NCI-H345 treated with DMSO at 0.1 percent for 48 hours (cell line): Measurements from ENCODE around the gene AZIN2.
A peak's percentile ranks its signal among the peaks of the same experiment; 100 is the strongest.

Source experiments
- DNase-seq: peaks from one replicate; lab custom pipeline; 2025; ENCODE audit not compliant: unreplicated experiment; lab: John Stamatoyannopoulos, UW

The AZIN2 gene

DNA sequence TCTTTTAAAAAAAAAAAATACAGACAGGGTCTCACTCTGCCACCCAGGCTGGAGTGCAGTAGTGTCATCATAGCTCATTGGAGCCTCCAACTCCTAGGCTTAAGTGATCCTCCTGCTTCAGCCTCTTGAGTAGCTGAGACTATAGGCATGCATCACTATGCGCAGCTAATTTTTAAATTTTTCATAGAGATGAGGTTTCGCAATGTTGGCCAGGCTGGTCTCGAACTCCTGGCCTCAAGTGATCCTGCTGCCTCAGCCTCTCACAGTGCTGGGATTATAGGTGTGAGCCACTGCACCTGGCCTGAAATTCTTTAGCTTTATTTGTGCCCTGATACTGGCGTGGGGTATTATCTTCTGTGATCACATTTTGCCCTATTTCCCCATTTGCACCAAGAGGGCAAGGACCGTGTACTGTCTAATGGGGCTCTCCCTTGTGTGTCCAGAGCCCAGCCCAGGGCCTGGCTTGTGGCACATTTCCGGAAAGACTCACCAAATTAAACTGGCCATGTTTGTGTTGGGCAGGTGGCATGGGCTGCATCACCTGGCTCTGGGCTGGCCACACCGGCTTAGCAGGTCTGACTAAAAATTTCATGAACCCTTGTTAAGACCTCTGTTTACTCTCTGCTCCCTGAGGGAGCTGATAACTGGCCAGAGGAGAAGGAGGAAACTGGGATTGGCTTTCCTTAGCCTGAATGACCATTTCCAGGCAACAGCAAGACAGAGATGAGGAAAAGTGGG lies 68.7 kb downstream of the AZIN2 start:
- no peak for DNase-seq

DNA sequence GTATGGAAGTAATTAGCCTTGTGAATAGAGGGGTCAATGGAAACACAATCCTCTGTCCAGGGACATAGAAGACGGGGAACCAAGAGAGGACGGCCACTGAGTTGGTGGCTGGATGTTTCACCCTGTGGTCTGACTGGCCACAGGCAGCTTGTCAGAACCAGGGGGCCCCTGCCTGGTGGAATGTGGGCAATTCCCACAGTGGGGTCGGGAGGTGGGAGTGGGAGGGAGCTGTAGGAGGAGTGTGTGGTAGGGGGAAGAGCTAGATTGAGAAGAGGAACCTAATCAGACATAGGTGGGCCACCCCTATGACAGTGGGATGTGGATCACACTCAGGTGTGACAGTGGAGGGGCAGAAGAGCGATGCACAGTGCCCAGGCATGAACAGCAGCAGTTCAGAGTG lies 69.6 kb downstream of the AZIN2 start:
- no peak for DNase-seq

DNA sequence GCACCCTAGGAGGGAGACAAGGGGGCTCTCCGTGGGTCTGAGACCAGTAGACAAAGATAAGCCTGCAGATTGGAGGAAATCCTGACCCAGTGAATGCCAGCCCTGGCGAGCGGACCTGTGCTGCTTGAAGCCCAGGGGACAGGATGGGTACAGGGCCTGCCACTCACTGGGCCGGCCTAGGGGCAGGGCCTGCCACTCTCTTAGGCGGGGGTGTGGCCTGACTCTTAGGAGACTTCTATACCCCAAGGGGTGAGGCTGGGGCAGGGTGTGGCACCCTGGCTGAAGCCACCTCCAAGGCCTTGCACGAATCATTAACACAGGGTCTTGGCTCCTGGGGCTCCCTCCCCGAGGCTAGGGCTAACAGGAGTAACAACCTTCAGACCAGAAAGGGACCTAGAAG lies 70.2 kb downstream of the AZIN2 start:
- DNase-seq, result no peak

DNA sequence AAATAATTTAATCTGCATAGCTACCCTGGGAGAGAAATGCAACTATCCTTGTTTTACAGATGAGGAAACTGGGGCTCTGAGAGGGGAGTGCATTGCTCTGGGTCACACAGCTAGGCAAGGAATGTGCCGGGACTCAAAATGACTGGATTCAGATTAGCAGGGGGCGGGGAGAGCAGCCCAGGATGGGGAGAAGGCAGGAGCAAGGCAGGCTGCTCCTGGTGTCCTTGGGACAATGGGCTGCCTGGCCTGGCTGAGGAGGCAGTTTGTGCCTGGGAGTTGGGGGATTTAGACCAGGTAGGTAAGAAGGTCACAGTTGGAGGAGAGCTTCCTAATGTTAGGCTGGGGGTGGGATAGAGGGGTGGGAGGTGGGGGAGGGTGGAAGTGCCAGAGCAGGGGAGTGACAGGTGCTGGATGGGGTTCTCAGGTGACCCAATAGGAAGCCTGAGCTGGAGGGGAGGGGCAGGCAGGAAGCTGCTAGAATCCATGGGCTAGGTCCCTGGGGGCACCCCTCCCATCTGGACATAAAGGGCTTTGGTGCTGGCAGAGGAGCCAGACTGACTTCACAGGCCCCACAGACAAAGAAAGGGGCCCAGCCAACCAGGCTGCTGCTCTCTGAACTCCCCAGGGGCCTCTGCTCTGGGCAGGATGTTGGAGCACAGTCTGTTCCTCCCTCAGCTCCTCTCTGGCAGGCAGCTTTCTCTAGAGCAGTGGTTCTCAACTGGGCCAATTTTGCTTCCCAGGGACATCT lies 71.9 kb downstream of the AZIN2 start:
- DNase-seq, result peak; percentile 84

DNA sequence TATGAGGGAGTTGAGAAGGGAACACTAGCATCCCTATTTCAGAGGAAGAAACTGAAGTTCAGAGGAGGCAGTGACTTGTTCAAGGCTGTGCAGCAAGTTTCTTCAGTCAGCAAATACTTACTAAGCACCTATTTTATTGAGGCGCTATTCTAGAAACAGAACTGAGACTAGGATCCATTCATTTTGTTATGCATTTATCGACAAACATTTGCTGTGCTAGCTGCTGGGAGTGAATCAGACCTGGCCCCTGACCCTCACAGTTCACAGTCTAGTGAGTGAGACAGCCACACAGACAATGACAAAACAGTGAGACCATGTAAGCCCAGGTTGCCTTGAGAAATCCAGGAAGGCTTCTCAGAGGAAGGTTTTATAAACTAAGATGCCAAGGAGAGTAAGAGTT lies 72.7 kb downstream of the AZIN2 start:
- no peak for DNase-seq

DNA sequence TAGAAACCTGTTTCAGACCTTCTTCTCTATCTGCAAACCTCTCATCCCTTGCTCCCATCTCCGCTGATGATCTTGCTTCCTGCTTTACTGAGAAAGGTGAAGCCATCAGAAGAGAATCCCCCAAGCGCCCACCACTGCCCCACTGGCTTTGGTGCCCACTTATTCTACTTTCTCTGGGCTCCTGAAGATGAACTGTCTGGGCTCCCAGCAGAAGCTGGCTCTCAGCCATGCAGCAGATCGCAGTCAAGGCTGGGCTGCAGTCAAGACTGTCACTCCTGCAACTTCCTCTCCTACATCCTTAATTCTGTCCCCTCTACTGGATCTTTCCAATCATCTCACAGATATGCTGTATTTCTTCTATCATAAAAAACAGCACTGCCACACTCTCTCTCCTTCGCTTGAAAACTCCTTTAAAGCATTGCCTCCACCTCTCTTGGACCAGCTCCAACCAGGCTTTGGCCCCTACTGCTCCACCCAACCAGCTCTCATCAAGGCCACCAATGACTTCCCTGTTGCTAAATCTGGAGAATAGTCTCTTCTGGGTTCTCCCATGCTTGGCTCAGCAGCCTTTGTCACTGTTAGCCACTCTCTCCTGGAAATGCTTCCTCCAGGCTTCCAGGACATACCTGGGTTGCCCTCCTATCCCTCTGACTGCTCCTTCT lies 75.1 kb downstream of the AZIN2 start:
- DNase-seq, result no peak

DNA sequence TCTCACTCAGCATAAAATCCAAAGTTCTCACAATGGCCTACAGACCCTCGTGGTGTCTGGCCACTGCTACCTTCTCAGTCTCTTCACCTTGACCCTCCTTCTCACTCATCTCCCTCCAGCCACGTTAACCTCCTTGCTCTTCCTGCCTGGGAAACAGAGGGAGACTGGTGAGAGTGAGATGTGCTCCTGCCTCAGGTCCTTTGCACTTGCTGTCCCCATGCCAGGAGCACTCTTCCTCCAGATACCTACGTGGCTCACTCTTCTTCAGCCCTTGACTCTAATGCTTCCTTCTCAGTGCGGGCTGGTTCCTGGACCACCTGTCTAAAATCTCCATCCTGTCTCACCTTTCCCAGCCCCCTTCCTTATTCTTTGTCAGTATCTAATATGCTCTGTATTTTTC lies 76.2 kb downstream of the AZIN2 start:
- no peak for DNase-seq

DNA sequence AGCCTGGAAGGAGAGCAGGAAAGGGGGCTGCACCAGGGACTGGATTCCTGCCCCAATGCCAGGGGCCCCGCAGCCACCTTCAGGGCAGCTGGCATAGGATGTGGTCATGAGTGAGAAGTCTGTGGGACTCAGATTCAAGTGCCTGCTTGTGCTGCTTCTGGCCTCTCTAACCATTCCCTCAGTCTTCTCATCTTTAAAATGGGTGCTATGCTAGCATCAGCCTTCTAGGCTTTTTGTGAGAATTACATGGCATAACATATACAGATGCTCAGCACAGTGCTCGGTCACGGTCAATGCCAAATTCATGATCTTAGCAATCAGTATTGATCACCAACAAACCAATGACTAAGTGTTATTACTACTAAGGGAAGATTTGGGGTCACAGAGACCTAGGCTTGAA lies 77.4 kb downstream of the AZIN2 start:
- DNase-seq, result no peak

DNA sequence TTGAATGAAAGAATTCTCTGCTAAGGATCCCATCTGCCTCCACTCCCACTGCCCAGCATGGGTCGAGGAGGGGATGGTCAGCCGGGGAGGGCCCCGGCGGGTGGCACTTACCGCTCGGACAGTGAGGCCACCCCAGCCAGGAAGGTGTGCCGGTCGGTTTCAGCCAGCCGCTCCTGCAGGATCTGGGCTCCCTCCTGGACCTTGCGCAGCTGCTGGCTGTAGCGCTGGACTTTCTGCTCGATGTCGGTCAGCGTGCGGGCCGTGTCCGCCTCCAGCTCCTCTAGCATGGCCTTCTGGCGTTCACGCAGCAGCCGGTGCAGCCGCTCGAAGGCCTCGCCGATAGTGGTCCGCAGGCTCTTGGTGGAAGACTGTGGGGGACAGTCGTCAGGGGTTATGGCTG lies 78.6 kb downstream of the AZIN2 start:
- DNase-seq, result no peak

DNA sequence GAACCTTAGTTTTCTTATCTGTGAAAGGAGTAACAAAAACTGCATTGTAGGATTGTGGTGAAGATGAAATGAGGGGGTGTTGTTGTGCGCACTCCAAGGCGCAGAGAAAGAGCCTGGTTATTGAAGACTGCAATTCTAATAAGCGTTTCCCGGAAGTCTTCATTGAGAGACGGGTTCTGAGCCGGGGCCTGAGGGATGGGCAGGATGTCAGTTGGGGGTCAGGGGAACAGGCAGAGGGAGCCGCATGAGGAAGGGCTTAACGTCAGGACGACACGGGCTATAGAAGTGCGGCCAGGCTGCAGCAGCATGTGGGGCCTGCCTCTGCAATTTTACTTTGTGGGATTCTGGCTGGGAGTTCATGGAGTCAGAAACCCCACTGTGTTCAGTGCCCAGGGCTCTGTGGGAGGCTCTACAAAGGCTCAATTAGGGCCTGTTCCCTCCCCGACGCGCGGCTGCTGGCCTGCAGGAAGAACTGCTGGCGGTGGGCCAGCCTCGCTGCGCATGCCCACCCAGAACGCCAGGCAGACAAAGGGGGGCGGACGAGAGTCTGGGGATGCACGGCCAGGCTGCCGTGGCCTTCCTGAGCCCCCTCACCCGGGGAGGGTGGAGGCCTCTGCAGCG lies 80.2 kb downstream of the AZIN2 start:
- DNase-seq, result peak; percentile 89

DNA sequence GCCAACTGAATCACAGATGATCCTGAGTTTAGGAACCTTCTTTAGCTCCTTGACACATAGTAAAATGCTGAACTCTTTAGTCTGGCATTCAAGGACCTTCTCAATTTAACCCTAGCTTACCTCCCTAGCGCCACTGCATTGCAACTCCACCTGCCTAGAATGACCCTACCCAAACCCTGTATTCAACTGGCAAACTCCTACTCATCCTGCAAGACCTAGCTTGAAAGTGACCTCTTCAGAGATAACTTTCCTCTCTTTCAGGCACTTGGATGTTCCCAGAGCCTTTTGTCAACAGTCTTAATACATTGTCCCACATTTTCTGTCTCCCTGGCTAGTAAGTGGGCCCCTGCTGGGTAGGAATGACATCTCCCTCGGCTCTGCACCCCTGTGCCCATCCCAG lies 81.2 kb downstream of the AZIN2 start:
- DNase-seq, result no peak

DNA sequence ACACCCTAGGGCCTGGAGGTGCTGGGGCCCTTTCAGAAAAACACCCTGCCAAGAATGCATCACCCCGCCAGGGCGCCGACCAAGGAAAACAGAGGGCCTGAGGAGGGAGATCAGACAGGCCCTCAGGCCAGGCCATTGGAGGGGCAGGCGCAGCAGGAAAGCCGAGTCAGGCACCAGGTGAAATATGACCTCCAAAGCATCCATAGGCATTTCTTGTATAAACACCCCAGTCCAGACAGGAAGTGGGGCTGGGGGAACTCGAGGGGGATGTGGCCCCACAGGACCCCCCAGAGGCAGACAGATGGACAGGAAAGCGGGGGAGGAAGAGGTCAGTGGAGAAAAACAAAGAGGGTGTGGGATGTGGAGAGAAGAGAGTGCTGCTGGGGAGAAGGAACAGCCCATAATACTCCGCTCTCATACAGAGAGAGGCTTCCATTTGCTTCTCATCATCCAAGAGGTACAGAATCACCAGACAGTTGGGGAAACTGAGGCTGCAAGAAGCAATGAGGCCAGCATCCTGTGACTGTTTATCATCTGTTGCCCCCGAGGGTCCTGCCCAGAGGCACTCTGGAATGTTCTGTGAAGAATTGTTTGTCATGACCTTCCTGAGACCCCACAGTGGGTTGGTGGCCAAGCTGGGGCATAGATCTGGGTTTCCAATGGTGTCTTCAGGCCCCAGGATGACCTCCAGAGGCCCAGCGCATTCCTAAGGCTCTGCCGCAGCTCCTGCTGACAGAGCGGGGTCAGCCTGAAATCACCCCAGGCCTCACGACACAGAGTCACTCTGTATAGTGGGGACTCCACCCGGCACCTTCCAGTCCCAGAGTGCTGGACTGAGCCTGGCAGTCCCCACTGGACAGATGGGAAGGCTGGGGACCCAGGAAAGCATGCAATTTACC lies 82.9 kb downstream of the AZIN2 start:
- DNase-seq, result no peak

DNA sequence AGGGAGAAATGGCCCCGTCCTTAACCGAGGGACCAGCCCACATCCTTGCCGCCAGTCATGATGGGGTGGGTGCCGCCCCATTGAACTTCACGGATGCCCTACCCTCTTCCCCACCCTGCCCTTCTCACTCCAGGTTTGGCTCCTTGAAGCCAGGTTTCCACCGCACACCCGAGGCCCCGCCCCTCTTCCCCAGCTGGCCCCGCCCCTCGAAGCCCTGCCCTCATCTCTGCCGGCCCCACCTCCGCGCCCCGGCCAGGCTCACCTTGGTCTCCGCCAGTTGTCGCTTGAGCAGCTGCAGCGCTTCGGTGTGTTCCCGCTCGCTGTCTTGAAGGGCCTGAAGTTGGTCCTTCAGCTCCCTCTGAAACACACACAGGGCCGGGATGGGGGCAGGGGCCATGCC lies 84.3 kb downstream of the AZIN2 start:
- DNase-seq, result no peak

DNA sequence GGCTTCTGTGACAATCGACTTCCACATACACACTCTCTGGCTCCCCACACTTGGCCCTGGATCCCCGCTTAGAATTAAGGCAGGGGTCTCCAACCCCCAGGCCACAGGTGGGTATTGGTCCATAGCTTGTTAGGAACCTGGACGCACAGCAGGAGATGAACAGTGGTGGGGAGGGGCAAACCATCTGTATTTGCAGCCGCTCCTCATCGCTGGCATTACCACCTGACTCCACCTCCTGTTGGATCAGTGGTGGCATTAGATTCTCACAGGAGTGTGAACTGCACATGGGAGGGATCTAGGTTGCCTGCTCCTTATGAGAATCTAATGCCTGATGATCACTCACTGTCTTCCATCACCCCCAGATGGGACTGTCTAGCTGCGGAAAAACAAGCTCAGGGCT lies 84.9 kb downstream of the AZIN2 start:
- no peak for DNase-seq

DNA sequence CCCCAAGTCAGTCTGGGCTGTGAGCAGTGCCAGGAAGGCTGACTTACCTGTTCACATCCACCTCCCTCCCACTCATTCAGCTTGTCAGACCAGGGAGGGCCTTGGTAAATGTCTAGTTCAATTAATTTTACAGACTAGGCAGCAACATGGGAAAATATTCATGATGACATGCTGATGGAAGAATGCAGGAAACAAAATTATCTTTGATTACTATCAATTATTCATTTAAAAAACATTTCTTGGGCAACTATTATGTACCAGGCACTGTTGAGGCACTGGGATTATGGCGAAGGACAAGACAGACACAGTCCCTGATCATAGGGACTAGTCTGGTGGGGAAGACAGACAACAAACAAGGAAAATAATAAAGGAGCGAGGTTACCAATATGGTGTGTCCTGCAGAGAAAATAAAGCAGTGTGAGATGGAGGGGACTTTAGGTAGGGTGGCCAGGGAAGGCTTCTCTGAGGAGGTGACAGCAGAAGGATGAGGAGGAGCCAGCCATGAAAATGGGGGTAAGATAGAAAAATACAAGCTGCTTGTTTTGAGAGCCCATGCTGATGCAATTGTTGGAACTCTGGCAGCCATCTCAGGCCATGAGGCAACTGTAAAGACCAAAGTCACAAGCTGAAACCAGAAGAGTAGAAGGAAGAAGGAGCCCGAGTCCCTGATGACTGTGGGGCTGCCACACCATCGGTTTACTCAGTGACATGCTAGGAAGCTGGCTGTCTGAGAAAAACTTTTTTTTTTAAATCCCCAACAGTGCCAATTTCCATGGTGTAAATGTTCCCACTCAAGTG lies 86.9 kb downstream of the AZIN2 start:
- DNase-seq, result no peak

DNA sequence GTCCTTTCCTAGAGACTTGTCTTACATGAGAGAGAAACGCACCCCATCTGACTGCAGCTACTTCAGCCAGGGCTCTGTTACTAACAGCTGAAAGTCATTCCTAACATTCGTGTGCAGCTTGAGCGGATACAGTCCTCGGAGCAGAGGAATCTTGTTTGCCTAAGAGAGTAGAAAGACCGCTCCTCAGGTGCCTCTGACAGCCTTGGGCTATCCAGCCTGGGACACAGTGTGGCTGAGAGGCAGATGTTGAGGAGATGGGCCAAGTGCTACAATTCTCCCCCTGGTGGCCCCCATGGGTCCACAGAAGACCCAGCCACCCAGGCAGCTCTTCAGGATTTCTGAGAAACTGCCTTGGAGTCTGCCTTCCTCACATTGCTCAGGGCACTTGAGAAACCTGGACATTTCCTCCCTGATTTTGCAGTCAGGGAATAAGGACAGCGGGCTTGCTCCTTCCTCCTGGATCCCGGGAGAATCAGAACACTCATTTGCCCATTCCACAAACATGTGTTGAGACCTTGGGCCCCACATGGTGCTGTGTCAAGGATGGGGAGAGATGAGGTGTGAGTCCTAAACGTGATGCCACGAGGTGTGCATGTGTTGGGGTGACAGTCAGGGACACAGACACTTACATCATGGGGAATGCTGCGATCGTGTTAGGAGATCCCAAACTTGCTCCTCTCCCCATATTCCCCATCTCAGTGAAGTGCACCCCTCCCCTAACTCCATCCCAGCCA lies 87.8 kb downstream of the AZIN2 start:
- no peak for DNase-seq

DNA sequence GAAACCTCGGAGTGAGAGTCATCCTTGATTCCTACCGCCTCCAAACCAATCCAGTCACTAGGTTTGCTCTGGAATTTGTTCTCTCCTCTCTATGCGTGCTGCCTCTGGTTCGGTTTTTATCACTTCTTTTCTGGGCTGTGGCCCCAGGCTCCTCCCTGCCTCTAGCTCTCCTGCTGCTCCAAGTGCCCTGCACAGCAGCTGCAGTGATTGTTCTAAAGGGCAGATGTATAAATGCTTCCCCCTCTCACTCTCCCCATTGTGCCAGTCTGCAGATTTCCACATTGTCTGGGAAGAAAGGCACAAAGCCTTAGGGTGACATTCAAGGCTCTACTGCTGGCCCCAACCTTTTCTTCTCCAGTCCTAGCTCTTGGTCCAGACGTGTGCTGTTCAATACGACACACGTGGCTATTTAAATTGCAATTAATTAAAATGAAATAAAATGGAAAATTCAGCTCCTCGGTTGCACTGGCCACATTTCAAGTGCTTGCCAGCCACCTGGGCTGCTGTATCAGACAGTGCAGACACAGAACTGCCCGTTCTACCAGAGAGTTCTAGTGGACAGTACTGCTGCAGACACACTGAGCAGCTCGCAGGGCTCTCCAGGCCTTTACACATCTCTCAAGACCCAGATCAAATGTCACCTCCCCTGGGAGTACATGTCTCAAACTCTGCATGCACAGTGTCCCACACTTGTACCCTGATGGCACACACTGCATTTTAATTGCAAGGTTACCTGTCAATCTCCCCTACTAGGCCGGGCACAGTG lies 88.5 kb downstream of the AZIN2 start:
- DNase-seq, result peak; percentile 83
